Measurements from ENCODE around the gene DIS3L2.

Gene DIS3L2

GRCh38 chr2:232058063-232058877 lies 96.8 kb downstream of the DIS3L2 start:
- Histone ChIP-seq H3K36me3 (ENCODE audit: low read depth) (peaks cover under 1% of the 10 kb centered on the region; the same call in 1 of the 2 replicates), H3K4me3 (ENCODE audit: severe bottlenecking) (no peak overlapping the region), H3K27ac (ENCODE audit: poor library complexity, severe bottlenecking) (no peak overlapping the region), H3K4me1 (ENCODE audit: insufficient read depth, poor library complexity, severe bottlenecking) (no peaks in the 10 kb centered on the region), H3K9me3 (ENCODE audit: severe bottlenecking) (no peaks in the 10 kb centered on the region), H3K27me3 (ENCODE audit: insufficient read depth, poor library complexity, severe bottlenecking) (no peaks in the 10 kb centered on the region)
- TF ChIP-seq, protein P1, sequence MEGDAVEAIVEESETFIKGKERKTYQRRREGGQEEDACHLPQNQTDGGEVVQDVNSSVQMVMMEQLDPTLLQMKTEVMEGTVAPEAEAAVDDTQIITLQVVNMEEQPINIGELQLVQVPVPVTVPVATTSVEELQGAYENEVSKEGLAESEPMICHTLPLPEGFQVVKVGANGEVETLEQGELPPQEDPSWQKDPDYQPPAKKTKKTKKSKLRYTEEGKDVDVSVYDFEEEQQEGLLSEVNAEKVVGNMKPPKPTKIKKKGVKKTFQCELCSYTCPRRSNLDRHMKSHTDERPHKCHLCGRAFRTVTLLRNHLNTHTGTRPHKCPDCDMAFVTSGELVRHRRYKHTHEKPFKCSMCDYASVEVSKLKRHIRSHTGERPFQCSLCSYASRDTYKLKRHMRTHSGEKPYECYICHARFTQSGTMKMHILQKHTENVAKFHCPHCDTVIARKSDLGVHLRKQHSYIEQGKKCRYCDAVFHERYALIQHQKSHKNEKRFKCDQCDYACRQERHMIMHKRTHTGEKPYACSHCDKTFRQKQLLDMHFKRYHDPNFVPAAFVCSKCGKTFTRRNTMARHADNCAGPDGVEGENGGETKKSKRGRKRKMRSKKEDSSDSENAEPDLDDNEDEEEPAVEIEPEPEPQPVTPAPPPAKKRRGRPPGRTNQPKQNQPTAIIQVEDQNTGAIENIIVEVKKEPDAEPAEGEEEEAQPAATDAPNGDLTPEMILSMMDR (IDR thresholded peaks at IDR 0.05; ENCODE audit: poor library complexity, severe bottlenecking): no peak
- ATAC-seq (ENCODE audit: low read depth) (no peak), DNase-seq (ENCODE audit: low spot score) (no peak)

GRCh38 chr2:232058931-232059330 lies 97.4 kb downstream of the DIS3L2 start:
- H3K4me1 ChIP-seq (ENCODE audit: insufficient read depth, poor library complexity, severe bottlenecking): no peaks in the 10 kb centered on the region
- TF ChIP-seq, protein P1 (IDR thresholded peaks at IDR 0.05; ENCODE audit: poor library complexity, severe bottlenecking): no peak
- H3K9me3 ChIP-seq (ENCODE audit: severe bottlenecking): no peaks in the 10 kb centered on the region
- no peaks in the 10 kb centered on the region for H3K27me3 ChIP-seq (ENCODE audit: insufficient read depth, poor library complexity, severe bottlenecking)
- DNase-seq (ENCODE audit: low spot score): no peak
- no peaks in the 10 kb centered on the region for H3K36me3 ChIP-seq (ENCODE audit: low read depth)
- H3K4me3 ChIP-seq (ENCODE audit: severe bottlenecking): no peak overlapping the region
- ATAC-seq (ENCODE audit: low read depth): no peak
- no peak overlapping the region for H3K27ac ChIP-seq (ENCODE audit: poor library complexity, severe bottlenecking)

GRCh38 chr2:232061265-232061664 lies 99.8 kb downstream of the DIS3L2 start:
- Histone ChIP-seq H3K27me3 (ENCODE audit: insufficient read depth, poor library complexity, severe bottlenecking) (no peaks in the 10 kb centered on the region), H3K9me3 (ENCODE audit: severe bottlenecking) (no peaks in the 10 kb centered on the region), H3K36me3 (ENCODE audit: low read depth) (no peaks in the 10 kb centered on the region), H3K4me3 (ENCODE audit: severe bottlenecking) (no peak overlapping the region), H3K4me1 (ENCODE audit: insufficient read depth, poor library complexity, severe bottlenecking) (no peaks in the 10 kb centered on the region), H3K27ac (ENCODE audit: poor library complexity, severe bottlenecking) (no peak overlapping the region)
- no peak for DNase-seq (ENCODE audit: low spot score)
- no peak for ATAC-seq (ENCODE audit: low read depth)
- TF ChIP-seq, protein P1 (IDR thresholded peaks at IDR 0.05; ENCODE audit: poor library complexity, severe bottlenecking): no peak

GRCh38 chr2:232073026-232073425 lies 111.5 kb downstream of the DIS3L2 start:
- TF ChIP-seq, protein P1 (IDR thresholded peaks at IDR 0.05; ENCODE audit: poor library complexity, severe bottlenecking): no peak
- DNase-seq (ENCODE audit: low spot score): no peak
- no peak for ATAC-seq (ENCODE audit: low read depth)
- no peaks in the 10 kb centered on the region for H3K9me3 ChIP-seq (ENCODE audit: severe bottlenecking)
- H3K27me3 ChIP-seq (ENCODE audit: insufficient read depth, poor library complexity, severe bottlenecking): no peaks in the 10 kb centered on the region
- H3K4me1 ChIP-seq (ENCODE audit: insufficient read depth, poor library complexity, severe bottlenecking): peaks cover 9% of the 10 kb centered on the region
- no peaks in the 10 kb centered on the region for H3K36me3 ChIP-seq (ENCODE audit: low read depth)
- H3K27ac ChIP-seq (ENCODE audit: poor library complexity, severe bottlenecking): no peak overlapping the region
- no peak overlapping the region for H3K4me3 ChIP-seq (ENCODE audit: severe bottlenecking)

DNA sequence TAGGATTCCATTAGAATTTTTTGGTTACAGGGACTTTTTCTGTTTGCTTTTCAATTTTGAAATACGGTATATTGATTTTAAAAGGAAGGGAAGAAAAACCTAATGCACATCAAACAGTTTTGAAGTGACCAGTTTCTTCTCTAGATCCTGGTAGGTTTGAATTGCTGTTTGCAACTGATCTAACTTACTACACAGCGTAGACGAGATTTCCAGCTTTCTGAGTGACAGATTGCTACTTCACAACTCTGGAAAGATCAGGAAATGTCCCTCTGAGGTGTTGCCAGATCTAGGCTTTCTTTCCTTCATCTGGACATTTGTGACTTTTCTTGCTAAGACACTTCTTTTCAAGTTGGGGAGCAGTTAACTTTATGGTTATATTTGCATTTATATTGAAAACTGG lies 112.2 kb downstream of the DIS3L2 start:
- ATAC-seq (ENCODE audit: low read depth): no peak
- Histone ChIP-seq H3K4me3 (ENCODE audit: severe bottlenecking) (no peak overlapping the region), H3K27me3 (ENCODE audit: insufficient read depth, poor library complexity, severe bottlenecking) (no peaks in the 10 kb centered on the region), H3K36me3 (ENCODE audit: low read depth) (no peaks in the 10 kb centered on the region), H3K4me1 (ENCODE audit: insufficient read depth, poor library complexity, severe bottlenecking) (peaks cover 9% of the 10 kb centered on the region), H3K9me3 (ENCODE audit: severe bottlenecking) (no peaks in the 10 kb centered on the region), H3K27ac (ENCODE audit: poor library complexity, severe bottlenecking) (no peak overlapping the region)
- no peak for DNase-seq (ENCODE audit: low spot score)
- TF ChIP-seq, protein P1 (IDR thresholded peaks at IDR 0.05; ENCODE audit: poor library complexity, severe bottlenecking): no peak
